NCI-H2107 treated with DMSO at 0.1 percent for 48 hours (cell line): ENCODE measurements around the gene ABCE1.
A peak's percentile ranks its signal among the peaks of the same experiment; 100 is the strongest.

ENCODE experiments used
- DNase-seq: peaks from one replicate; lab custom pipeline; 2025; ENCODE audit not compliant: unreplicated experiment; lab: John Stamatoyannopoulos, UW

The ABCE1 gene

DNA sequence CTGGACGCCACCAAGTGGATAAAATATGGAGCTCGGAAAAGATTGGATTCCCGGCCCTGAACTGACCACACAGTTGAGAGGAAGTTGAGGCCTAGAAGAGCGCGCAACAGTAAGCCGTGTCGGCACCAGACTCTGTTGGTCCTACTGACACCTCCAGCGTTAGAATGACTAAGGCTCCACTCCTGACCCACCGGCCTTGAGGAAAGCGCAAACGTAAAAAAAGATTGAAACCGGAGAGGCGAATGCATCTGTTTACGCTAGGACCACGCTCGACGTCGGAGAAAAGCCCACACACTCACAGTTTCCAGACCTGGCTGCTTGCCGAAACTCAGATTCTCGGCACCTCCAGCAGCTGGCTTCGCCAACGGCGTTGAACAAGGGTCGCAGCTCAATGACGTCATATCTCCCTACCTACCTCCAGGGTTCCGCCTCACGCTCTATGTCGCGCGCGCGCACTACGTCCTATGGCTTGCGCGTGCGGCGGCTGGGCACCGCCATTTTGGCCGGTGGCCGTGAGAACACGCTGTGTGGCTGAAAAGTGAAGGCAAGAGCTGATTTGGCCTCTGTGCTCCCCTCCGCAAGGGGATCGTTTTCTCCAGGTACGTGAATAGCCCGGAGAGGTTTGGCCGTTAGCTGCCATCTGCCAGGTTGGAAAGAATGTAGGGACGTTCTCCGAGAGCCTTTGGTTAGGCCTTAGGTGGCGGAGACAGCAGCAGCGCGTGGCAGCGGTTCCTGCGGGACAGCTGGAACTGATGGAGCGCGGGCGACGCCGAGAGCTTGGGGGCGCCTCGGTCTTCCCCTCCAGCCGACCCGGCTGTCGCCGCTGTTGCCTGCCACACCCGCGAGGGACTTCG, at the start of gene ABCE1, which contains the start of gene ANAPC10:
ABCE1 (plus strand) TSS at position 491 of the 854 bp plus-strand sequence. CDS start 6,102 bp downstream, outside the sequence.
ANAPC10 (minus strand) TSS at position 376 of the 854 bp plus-strand sequence. CDS start 2,097 bp downstream, outside the sequence.
- DNase-seq: peak; percentile 80

DNA sequence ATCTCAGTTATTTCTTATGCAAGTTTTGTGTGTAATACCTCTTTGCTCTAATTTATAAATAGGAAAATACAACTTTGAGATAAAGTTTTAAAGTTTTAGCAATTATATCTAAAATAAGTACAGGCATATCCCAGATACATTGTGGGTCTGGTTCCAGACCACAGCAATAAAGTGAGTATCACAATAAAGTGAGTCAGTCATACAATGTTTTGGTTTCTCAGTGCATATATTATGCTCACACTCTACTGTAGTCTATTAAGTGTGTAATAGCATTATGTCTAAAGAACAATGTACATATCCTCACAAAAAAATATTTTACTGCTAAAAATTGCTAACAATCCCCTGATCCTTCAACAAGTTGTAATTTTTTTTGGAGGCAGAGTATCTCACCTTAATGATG, 49.3 kb upstream of the ABCE1 start:
- DNase-seq: no peak

DNA sequence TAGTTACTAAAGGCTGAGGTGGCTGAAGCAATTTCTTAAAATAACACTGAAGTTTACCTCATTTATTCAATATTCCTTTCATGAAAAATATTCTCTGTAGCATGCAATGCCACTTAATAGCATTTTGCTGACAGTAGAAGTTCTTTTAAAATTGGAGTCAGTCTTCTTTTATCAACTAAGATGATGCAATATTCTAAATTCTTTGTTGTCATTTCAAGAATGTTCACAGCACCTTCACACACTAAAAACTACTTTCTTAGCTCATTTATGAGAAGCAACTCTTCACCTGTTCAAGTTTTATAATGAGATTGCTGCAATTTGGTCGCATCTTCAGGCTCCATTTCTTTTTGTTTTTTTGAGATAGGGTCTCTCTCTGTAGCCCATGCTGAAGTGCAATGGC, 48.9 kb upstream of the ABCE1 start:
- no peak for DNase-seq

DNA sequence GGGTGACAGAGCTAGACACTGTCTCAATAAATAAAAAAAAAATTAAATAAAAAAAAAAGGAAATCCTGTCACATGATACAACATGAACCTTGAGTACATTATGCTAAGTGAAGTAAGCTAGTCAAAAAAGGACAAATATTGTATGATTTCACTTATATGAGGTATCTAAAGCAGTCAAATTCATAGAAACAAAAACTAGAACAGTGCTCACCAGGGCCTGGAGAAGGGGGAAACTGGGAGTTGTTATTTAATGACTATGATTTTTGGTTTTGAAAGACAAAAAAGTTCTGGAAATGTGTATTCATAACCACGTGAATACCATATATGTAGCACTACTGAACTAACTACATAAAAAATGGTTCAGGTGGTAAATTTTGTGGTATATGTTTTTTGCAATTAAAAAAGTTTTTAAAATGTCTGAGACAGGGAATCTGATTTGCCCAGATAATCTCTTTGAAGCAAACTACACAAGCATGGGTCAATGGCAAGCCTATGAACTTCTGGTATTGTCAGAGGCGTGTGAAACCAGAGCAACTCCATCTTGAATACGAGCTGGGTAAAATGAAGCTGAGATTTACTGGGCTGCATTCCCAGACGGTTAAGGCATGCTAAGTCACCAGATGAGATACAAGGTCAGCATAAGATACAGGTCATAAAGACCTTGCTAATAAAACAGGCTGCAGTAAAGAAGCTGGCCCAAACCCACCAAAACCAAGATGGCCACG, 42.4 kb upstream of the ABCE1 start:
- no peak for DNase-seq

DNA sequence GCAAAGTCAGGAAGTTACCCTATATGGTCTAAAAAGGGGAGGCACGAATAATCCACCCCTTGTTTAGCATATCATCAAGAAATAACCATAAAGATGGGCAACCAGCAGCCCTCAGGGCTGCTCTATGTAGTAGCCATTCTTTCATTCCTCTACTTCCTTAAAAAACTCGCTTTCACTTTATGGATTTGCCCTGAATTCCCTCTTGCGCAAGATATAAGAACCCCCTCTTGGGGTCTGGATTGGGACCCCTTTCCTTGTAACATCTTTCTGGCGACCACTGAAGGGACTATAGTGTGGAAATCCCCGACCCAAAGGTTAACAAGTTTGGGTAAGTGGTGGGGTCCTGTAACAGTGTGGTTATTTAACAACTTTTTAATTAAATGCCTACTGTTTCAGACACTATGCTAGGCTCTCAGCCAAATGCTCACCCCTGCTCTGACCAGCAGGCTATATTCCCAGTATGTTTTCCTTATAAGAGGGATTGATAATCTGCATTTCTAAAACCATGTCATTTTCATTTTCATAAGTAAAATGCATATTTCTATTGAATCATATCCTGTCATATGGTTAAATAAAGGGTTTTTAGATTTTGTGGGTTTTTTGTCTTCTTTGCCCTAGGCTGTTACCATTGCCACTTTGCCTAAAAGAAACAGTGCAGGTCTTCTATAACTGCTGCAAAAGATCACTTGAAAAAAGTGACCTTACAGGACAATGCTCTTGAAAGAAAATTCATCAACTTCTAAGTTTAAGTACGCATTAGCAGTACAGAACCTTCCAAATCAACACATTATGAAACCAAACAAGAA, 41.6 kb upstream of the ABCE1 start:
- no peak for DNase-seq

DNA sequence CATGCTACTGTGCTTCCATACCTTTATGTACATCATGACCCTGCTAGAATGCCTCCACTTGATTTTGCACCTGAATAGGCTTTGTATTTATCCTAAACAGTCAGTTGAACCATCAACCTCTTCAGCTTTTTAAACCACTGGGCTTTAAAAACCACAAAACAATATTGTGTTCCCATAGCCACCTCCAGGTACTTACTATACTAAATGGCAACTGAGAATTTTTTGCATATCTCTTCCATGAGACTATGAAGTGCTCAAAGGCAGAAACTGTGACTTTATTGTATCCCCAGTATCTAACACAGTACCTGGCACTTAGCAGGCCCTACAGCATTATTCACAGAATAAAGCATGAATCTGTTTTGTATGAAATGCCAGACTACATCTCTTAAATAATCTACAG, 39.9 kb upstream of the ABCE1 start:
- DNase-seq: peak; percentile 71

DNA sequence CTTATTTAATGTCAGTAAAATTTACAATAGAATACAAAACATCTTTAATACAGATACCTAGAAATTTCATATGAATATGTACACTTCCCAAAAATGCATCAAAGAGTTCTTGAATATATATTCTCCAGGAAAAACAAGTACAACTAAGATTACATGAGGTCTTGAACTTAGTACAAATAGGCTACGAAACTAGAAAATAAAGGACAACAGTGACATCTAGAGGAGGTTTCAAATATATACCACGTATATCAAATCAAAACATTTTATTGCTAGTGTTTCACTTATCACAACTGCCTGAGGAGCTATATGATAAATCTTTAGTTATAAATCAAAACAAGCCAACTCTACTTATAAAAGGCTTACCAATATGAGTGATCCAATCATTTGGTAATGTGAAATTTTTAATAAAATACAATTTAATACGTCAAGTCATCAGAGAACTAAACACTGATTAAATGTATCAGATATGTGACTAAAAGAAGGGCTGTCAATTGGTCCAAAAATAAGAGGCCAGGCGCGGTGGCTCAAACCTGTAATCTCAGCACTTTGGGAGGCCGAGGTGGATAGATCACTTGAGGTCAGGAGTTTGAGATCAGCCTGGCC, 36.7 kb upstream of the ABCE1 start:
- DNase-seq: peak; percentile 28

DNA sequence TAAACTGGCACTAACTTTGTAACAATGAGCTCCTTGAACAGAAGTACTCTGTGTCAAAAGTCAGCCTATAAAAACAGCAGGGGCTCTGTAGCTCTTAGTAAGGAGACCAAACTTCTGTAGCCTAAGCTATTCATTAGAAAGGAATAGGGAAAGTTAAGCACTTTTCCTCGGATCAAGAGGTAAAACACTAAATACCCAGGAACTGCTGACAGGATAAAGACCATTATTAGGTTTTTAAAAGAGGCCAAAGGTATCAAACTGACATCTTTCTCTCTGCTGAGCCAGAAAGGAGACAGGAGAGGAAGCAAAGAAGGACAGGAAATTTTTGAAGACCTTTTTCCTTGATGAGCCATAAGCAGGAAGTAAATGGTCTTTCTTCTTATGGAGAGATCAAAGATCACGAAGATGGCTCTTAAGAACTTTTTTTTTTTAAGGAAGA, 32.0 kb upstream of the ABCE1 start:
- DNase-seq: no peak

DNA sequence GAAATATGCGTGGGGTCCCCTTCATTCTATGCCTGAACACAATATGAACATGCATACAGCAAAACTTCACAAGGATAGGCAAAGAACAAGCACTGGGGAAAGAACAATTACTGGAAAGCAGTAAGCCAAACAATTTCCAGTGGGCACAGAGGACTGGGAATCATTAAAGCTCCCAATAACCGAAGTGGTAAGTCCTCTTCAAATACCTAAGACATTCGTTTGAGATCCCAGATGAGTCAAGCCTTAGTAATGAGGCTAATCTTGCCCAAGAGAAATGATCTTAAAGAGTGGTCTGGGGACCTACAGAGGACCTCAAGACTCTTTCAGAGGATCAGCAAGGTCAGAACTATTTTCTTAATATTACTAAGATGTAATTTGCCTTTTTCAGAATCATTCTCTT, 28.8 kb upstream of the ABCE1 start:
- no peak for DNase-seq

DNA sequence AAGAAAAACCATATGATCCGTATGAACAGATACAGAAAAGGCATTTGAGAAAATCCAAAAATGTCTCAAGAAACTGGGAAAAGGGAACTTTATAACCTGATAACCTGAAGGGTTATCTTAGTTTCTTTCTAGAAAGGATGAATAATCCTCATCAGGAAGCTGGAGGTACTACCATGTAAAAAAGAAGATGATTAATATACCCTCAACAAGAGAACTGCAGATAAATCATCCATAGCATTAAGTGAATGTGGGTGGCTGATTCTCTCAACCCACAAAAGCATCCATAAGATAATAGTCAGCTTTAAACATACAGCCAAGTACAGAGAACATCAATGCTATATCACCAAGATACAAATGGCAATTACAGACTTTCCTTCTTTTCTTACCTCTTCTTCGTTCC, 26.6 kb upstream of the ABCE1 start:
- no peak for DNase-seq

DNA sequence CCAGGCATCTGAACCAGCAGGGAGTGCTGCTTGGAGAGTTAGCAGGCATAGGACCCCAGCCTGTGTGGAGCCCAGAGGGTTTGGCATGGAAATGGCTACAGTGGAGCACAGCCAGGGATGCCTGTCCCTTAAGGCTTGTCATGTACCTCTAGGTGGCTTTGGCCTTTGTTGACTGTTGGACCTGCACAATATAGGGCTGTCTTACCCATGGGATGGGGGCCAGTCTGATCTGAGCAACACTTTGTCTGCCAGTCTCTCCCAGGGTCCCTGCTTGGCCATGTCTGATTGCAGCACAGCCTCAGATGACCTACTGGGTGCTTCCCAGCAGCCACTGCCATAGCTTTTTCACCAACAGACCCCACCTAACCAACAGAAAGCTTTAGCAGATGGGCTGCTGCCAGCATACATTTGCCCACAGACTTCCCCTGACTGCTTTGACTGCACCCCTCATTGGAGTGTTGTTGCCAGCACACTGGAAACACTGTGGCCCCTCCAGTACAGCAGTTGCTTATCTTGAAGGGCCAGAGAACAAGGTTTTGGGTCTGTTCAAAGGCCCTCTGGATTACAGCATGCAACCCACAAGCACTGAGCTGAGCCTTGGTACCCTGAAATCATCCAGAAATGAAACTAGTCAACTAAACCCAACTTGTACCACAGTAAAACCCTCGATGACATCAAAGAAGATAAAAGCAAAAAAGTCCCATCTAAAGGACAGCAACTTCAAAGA, 22.2 kb upstream of the ABCE1 start:
- no peak for DNase-seq

DNA sequence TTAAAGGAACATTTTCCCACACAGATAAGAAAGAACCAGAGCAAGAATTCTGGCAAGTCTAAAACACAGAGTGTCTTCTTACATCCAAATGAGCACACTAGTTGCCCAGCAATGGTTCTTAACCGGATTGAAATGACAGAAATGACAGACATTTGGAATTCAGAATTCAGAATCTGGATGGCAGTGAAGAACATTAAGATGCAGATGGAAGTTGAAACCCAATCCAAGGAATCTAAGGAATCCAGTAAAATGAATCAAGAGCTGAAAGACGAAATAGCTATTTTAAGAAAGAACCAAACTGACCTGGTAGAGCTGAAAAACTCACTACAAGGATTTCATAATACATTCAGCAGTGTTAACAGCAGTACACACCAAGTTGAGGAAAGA, 21.6 kb upstream of the ABCE1 start:
- DNase-seq: no peak

DNA sequence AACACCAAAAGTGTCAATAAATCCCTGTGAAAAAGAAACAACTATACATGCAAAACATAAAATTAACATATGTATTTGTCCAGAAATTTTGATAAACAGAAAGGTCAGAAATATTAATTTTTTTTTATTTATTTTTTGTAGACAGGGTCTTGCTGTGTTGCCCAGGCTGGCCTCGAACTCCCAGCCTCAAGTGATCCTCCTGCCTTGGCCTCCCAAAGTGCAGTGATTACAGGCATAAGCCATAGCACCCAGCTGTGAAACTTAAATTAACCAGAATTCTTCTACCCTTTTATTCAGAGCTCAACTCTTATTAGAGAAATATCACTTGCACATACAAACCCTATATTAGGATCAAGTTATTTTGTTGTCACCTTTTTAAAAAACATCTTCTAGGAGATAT, 16.4 kb upstream of the ABCE1 start:
- no peak for DNase-seq

DNA sequence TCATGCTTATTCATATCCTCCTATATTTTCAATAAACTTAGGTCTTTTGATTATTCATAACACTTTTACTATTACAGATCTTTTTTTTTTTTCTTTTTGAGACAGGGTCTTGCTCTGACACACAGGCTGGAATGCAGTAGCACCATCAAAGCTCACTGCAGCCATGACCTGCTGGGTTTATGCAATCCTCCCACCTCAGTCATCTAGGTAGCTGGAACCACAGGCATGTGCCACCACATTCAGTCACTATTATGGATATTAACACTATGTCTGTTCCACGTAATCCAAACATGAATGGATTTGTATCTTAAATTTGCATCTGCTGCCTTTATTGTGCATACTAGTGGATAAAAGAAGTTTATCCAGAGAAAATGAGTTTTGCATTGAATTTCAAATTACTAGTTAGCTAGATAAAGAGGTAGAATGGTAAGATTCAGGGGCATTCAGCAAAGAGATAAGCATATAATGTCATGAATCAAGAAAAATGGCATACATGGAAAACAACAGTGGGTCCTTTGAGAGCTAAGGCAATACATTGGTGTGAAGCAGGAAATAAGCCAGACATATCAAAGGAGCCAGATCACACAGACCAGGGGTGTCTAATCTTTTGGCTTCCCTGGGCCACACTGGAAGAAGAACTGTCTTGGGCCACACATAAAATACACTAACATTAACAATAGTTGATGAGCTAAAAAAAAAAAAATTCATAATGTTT, 14.1 kb upstream of the ABCE1 start:
- DNase-seq: no peak

DNA sequence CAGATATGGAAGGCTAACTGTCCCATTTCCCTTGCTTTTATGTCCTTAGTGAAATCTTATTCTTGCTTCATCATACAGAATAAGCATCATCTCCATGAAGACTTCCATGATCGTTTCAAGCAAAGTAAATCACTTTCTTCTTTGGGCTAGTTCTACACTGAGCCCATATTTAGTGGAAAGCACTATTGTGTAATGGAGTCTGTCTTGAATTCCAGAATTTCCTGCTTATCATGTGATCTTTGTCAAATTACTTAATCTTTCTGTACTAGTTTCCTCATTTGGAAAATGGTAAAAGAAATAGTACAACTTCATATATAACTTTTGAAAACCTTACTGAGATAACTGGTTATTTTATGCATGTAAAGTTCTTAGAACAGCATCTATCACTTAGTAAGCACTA, 7.7 kb upstream of the ABCE1 start:
- DNase-seq: no peak

DNA sequence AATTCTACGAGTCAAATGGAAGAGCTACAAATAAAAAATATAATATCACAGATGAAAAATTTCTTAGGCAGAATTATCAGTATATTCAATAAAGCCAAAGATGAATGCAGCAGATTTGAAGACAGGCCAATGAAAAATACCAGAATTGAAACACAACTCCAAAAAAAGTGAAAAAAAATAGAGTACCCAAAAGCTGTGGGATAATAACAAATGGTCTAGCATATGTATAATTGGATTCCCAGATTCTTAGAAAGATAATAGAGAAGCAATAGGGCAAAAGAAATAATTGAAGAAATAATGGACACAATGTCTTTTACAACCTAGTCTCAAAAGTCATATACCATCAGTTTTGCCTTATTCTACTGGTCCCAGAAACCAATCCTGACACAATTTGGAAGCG, 4.5 kb upstream of the ABCE1 start:
- DNase-seq: no peak

DNA sequence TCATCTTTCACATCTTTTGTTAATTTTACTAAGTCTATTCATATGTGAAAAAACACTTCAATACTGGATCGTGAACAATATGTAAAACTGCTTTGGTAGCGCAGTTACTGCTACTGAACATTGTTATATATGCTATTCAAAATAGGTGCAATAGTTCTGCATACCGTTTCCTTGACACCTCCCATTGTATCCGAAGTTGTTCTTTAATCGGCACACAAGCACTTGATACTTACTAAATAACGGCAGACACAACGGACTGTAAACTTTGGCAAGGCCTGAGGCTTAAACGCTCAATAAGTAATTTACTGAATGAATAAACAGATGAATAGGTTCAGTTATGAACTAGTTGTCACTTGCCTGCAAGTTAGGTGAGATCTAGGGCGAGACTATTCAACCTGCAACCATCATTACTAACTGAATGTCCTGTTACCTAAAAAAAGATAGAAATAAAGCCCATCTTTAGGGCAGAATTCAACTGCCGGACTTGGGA, 735 bp upstream of the ABCE1 start:
- no peak for DNase-seq

DNA sequence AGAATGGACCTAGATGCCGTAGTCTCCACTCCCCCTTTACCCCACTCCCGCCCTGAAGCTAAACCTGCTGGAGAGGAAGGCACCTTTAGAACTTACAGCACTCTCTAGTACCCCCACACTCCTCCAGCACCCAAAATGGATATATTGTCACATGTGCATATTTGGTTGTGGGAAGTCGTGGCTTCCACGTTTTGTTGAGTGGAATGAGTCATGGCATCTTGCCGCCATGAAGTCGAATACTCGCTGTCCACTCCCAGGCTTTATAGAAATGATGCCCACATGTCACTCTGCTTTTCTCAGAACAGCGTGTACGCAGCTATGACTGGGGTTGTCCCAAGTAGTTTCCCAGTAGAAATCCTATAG, 545 bp downstream of the ABCE1 start:
- DNase-seq: no peak

DNA sequence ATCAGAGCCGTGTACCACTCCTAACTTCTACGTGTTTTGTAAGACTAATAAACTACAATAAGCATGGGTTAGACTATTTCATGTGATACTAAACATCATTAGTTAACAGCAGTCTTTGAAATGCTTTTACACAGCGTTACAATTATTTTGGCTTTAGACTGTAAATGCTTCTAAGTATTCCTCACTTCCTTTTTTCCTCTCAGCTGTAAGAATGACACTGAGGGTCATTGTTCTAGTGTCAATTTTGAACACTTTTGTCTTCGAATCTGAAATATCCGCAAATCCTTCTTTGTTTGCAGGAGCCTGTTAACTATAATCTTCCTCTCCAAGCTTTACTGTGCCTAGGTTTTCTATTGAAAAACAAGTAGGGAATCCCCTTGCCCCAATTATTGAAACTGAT, 1.5 kb downstream of the ABCE1 start:
- DNase-seq: no peak

DNA sequence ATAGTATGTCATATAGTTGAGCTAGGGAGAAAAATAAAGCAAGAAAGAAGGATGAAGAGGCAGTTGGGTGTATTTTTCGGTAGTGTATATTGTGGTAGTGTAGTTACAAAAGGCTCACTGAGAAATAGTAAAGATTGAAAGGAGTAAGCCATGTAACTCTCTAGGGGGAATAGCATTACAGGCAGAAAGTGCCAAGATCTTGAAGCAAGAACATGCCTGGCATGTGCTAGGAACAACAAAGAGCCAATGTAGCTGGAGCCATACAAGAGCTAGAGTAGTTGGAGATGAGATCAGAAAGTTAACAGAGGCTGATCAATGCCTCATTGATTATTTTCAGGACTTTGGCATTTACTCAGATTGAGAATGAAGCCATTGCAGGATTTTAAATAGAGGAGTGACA, 3.0 kb downstream of the ABCE1 start:
- DNase-seq: no peak
